SKM-1 treated with dmso at 0.1 percent for 144 hours (cell line): ENCODE data around the gene LARGE1.

Source experiments
- DNase-seq: peaks from one replicate; lab custom pipeline; 2025; ENCODE audit not compliant: unreplicated experiment; lab: John Stamatoyannopoulos, UW

LARGE1 gene

DNA sequence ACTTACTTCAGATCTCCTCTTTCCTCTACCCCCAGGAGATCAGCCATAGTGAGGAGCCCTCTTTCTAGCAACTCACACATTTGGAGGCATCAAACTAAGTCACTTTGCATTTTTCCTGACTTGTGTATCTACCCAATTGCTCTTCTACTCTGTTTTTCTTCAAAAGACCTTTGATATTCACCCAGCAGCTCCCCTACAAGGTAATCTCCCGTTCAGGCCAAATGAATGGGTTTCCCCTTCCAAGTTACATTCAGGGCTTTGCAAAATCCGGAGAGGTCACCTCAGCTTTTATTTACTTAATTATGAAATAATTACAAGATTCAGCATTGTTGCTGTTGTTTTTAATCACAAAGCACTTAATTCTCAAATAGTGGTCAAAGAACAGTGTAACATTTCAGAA lies 6.1 kb downstream of the LARGE1 start:
- no peak for DNase-seq

DNA sequence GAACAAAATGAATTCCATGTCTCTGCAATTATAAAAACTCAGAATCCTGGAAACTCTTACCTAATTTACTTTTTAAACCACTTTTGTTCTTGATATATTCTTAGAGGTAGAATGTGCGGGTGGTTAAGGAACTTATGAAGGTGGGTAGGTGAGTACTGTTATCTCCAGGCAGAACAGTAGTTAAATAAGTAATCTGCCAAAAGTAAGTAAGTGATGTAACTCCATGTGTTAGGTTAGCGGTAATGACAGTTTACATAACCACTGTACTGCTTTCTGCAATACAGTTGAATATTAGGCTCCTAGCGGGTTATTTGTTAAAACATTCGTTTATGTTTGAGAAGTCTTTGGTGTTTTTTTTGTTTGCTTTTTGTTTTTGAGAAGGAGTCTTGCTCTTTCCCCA lies 7.1 kb downstream of the LARGE1 start:
- DNase-seq: no peak

DNA sequence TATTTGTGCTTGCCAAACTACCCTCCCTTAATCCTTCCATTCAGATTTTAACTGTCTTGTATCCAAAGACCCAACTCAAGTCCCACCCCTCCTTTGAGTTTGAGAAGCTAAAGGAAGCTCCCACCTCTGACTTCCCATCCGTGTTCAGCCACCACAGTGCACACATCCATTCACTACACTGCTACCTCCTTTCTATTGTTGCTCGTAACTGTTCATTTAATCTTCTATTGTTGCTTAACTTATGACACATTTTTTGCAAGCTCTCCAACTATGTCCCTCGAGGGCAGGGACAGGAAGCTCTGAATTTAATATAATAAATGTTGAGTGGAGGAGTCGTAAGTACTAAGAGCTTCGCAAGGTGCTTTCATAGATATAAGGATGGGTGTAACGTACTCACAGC lies 10.4 kb downstream of the LARGE1 start:
- DNase-seq: no peak

DNA sequence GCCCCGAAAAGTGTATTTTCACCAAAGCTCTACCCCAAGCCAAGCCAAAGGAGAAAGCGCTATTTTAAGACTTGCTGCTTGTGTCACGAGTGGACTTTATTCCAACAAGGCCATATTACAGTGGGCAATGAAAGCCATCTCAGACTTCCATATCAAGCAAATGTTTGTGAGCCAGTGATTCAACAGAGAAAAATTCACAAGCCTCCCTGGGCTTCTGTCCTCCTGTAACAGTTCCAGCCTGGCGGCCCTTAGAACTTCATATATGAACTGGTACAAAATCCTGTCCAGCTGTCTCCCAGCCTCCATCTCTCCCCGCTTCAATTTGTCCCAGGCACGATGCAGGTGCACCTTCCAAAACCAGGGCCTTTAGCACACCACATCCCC lies 11.2 kb downstream of the LARGE1 start:
- no peak for DNase-seq

DNA sequence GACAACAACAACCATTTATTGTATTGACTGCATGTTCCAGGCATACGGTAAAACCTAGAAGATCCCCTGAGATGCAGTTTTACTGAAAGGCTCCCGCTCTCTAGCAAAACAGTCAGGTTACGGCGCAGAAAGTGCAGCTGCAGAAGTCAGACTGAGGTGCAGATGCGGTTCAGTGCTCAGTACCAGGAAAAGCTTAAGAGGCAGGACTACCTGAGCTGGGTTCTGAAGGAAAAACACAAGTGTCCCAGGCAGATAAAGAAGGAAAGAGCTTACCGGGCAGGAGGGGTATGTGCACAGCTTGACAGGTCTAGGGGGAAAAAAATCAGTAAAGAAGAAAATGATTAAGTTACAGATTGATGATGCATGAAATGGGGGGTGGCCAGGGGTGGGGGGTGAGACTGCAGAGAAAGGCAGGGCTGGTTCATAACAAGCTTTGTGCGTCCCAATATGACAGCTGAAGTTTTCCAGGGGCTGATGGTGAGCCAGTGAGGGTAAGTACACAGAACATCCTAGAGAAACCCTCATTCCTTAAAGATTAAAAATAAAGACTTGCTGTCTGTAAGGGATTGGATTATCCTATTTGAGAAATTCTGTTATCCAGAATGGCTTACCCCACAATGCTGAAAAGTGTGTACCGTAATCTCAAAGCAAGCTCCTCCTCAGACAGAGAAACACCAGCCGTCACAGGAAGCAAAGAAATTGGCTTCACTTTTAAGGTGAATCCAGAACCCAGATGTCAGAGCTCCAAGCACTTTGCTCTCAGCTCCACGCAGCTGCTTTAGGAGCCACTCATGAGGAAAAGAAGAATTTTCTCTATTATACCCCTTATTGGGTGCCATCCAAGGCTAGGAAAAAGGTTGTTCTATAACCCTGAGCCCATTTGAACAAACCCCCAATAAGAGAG lies 11.9 kb downstream of the LARGE1 start:
- DNase-seq: no peak

DNA sequence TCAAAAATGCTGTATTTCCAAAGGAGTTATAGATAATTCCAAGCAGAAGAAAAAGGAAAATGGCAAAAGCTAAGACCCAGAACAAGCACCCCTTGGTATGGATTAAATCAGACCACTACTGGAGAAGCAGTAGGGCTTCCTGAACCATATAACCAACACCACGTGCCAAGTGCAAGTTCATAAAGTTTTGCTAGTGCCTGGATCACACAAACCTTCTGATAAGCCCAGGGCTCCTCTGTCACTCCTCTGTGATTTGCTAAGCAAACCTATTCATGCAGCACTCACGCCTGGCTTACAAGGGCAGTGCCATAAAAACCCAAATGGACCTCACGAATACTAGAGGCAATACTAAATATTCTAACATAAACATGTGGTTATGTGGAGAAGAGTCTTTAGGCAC lies 13.3 kb downstream of the LARGE1 start:
- DNase-seq: no peak

DNA sequence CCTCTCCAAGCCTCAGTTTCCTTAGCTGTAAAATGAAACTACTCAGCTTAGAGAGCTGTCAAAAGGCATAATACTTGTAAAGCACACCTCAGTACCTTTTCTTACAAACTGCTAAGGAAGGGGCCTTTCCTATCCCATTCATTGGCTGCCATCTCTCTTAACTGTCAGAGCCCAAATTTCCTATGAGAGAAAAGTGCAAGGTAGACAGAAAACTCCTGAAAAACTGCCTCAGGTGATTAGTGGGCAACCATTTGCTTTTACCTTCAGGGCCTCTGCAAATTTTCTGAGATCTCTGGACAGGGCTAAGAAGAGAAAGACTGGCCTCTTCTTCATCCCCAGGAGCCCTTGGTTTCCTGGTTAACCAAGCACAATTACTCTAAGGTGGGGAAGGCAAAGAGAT lies 13.8 kb downstream of the LARGE1 start:
- DNase-seq: no peak

DNA sequence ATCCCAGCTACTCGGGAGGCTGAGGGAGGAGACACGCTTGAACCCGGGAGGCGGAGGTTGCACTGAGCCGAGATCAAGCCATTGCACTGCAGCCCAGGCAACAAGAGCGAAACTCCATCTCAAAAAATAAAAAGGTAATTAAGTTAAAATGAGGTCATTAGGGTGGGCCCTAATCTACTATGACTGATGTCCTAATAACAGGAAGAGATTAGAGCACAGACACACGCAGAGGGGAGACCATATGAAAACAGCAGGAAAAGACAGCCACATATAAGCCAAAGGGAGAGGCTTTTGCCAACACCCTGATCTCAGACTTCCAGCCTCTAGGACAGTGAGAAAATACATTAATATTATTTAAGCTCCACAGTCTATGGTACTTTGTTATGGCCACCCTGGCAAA lies 17.3 kb downstream of the LARGE1 start:
- DNase-seq: no peak

DNA sequence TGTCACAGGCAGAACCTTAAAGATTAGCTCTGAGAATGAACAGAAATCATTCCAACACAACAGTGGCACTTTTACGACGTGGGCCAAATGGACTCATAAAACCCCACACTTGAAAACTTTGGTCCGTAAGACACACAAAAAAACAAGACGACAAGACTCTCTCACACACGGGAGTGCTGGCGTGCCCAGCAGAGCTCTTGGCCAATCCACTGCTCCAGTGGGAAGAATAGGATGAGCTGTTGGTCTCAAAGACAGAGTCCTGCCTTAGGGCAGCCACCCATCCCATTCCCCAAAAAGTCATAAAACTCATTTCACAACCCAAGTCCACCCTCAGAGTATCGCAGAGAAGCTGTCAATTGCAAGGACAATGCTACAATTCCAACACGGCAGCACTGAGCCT lies 18.2 kb downstream of the LARGE1 start:
- DNase-seq: no peak

DNA sequence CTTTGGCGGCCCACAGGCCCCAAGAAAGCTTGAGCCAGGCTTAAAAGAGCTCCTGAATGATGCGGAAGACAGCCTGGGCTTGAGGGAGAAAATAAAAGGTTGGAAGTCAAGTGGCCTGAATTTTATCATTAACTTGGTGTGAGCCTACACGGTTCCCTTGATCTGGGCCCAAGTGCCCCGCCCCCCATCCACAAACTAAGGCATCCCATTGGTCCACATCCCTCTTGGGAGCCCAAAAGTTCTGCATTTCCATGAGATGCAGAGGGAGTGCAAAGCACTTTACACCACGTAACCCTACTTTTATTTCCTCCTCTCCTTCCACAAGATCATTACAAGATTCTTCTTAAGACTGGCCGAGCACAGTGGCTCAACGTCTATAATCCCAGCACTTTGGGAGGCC lies 22.2 kb downstream of the LARGE1 start:
- DNase-seq: no peak

DNA sequence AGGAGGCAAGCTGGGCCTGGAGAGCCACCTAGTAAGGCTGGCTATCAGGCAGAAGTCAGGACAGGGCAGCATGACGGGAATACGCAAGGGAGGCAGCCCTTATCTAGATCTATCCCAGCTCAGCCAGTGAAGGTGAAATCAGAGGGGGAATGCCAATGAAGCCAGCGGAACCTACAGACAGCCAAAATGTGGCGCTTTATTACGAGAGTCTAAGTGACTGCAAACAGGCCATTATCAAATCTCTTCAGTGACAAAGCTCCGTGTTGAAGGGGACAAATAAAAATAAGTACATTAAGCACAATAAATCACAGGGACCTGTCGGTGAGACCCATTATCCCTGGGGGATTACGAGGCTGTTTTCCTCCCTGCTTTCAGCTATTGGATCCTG lies 22.8 kb downstream of the LARGE1 start:
- DNase-seq: no peak

DNA sequence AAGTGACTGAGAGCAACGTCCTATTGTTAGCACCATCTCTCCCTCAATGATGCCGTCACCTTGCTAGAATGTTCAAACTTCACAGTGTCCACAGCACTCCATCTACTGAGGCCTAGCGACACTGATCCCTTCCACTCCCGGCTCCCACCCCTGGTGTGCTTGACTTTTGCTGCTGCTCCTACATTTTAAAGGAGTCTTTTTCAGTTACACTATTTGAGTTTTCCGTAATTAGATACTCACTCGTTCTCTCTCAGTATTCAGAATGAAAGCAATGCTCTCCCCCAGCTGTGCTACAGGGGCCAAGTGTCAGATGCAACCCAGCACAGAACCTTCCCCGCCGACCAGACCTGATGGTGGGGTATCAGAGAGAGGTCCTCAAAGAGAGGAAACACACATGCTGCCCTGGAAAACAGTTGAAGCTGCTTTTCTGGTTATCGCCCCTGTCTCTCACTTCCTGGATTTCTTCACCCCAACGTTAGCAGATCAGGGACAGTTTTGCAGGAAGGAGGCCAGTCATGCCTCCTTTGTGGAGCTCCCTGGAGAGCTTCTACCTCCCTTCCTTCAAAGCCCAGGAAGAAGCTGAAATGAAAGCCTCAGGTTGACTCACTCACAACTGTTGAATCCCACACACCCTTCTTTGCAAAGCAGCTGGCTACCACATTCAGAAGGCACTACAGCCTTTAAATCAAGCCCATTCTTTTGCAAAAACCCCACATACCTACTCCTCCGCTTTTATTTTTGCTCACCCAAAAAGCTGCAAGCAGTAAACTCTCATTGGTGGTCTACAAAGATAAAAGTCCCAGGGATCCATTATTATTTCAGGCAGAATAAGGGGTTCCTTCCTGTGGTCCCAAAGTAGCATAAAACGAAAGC lies 23.5 kb downstream of the LARGE1 start:
- DNase-seq: no peak

DNA sequence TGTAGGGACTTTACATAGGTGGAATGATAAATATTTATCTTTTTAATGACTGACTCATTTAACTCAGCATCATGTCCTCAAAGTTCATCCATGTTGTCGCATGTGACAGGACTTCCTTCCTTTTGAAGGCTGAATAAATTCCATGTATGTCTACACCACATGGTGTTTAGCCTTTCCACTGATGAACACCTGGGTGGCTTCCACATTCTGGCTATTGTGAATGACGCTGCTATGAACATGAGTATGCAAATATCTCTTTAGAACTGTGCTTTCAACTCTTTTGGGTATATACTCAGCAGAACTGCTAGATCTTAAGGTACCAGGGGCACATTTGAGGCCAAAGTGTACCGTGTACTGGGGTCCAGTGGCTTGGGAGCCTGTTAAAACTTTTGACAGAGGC lies 24.1 kb downstream of the LARGE1 start:
- DNase-seq: no peak

DNA sequence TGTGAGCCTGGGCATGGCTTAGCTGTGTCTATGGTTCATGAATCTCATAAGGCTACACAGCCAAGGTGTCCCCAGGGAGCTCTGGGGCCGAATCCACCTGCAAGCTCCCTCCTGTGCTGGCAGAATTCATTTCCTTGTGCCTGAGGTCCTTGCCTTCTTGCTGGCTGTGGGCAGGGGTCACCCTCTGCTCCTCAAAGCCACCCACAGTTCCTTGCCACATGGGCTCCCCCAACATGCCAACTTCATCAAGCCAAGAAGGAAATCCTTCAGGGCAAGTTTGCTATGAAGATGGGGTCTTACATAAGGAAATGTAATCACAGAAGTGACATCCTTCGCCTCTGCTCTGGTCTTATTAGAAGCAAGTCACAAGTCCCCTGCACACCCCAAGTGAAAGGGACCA lies 24.8 kb downstream of the LARGE1 start:
- DNase-seq: no peak

DNA sequence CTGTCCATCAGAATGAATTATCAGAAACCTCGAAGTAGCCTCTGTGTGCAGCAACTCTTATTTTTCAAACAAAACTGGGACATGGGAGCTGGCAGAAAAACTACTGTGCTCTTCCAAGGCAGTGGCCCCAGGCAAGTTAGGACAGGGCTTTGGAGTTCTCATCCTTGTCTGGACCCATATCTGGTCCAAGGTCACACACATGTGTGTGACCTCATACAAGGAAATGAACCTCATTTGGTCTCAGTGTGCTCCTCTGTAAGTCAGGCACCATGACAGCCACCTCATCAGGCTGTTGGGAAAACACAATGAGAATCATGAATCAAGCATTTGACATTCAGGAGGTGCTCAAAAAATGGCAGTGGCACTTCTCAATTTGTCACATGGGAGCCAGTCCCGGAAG lies 25.8 kb downstream of the LARGE1 start:
- DNase-seq: no peak

DNA sequence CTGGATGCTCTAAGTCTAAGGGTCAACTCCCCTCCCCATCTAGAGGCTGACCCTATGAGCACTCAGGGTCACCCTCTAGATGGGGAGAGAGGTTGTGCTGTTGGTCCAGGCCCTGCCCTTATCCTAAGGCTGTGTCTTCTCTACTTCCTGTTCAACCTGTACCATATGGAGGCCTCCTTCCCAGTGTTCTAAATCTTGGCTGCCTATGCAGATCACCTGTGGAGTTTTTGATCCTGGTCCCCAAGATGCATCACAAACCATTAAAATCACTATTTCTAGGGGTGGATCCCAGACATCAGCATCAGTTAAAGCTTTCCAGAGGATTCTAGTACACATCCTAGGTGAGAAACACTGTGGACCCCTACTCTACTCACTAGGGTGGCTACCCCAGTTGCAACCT lies 26.2 kb downstream of the LARGE1 start:
- DNase-seq: no peak

DNA sequence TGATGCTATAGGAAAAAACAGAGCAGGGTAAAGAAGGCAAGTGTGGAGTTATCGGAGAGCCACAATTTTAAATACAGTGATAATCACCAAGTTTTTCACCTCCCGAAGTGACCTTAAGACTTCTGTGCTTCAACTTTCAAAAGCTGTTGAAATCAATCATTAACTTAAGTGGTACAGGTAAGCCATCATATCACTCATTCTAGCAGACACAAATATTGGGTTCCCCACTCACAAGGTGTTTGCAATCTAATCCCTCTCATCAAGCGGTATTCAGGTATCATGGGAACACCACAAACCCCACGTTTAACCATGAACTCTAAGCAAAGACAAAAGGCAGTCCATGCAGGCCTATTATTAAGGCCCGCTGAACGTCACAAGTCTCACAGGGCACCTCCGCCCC lies 26.8 kb downstream of the LARGE1 start:
- DNase-seq: no peak

DNA sequence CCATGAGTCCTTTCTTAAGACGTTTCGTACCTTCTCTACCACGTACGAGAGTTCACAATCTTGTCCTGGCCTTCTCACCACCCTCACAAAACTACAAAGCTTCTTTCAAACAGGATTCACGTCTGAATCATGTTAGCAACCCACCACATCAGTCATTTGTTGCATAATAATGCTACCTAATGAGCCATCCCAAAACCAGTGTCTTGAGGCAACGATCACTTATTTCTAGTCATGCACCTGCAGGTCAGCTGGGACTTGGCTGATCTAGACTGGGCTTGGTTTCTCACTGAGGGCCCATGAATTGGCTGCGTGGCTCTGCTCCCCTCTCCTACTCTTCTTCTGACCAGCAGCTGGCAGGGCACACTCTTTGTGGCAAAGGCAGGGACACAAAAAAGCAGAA lies 28.3 kb downstream of the LARGE1 start:
- DNase-seq: no peak

DNA sequence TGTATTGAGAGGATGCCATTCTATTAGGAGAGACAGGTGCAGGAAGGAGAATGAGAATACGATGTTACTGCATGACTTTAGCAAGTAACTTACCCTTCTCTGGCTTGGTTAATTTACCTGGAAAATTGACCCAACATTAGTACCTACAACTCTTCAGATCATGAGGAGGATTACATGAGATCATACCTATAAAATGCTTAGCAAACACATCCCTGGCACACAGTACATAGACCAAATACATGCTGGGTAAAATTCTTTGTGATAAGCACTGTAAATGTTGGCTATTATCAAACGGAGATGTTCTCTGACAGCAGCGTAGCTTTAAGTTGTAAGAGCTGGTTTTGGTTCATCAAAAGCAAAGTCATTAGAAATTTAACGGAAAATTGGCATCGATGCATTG lies 28.8 kb downstream of the LARGE1 start:
- DNase-seq: no peak

DNA sequence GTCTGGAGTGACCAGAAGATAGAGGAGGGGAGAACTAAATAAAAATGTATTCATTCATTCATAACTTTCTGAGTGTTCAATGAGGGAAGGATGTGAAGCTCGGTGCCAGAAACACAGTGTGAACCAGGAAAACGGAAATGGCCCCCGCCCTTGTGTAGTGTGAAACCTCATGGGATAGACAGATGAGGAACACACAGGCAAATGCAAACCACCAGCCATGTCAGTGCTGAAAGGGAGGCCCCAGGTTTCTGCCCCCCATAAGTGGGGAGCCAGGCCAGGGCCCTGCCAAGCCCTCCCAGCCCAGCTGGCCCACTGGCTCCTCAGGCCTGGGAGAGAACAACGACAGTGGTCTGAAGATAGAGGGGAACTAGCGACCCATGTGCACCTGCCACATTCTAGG lies 30.5 kb downstream of the LARGE1 start:
- no peak for DNase-seq

DNA sequence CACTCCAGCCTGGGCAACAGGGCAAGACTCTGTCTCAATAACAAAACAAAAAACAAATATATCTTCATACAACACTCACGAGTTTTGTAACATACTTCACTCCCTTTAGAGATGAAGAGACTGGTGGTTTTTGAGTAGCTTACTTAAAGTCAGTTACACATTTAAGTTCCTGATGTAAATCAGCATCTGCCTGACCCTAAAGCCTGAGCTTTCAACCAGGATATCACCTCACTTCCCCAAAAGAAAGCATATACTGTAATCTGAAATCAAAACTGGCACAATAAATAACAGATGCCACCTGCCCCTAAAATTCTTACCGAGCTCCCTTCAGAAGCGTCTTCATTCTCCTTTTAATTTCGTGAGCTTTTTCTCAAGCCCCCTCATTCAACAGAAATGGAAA lies 31.5 kb downstream of the LARGE1 start:
- no peak for DNase-seq

DNA sequence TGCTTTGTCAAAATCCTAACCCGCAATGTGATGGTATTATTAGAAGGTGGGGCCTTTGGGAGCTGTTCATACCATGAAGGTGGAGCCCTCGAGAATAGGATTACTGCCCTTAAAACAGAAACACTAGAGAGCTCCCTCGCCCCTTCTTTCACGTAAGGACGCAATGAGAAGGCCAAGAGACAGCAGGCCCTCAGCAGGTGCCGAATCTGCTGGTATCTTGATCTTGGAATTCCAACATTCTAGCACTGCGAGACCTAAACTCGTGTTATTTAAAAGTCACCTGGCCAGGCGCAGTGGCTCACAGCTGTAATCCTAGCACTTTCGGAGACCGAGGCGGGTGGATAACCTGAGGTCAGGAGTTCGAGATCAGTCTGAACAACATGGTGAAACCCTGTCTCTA lies 33.1 kb downstream of the LARGE1 start:
- DNase-seq: no peak
